Stromal cell of bone marrow (primary cell): ENCODE measurements around the gene INSYN2A.

Experiments used
- DNase-seq: peaks from one replicate; pipeline ENCODE4 v3.0.0-alpha.2; 2012; ENCODE audit warnings: low read depth

Gene INSYN2A

DNA sequence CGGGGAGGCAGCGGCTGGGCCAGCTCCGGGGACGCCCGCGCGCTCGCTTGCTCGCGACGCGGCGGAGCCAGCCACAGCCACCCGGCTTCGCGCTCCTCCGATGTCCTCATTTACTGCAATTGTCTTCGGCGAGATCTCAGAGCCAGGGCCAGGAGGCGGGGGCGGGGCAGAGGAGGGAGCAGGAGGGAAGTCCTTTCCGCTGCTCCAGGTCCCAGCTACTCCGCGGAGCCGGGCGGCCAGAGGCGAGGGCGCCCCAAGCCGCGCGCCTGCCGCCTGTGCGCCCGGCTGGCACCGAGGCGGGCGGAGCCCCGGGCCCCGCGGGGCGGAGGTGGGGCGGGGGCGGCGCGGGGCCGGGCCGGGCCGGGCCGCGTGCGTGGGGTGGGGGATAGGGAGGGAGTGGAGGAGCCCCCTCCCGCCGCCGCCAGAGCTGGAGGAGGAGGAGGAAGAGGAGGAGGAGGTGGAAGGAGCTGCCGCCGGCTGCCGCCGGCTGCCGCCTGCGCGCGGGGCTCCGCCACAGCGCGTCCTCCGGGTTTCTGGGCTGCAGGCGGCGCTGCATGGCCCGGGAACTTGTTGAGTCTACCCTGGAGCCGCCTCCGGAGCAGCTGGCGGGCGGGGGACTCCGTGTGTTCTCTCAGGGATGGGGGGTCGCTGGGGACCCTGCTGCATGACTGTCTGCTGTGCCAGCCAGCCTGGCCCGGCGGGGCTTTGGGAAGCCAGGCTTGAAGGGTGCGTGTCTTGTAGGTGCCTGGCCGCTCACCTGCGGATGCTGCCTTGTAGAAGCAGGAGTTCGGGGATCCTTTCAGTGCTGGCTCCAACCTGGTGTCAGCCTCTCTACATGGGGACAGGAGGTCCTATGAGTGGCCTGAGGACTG lies at the start of gene INSYN2A:
Gene INSYN2A, minus strand, starts transcription at position 310 of the 872 bp plus-strand sequence. CDS start 20,196 bp downstream, outside the sequence.
- DNase-seq = no peak

GRCh38 chr10:127245456-127245855 lies 49.1 kb upstream of the INSYN2A start:
- no peak for DNase-seq

- DNase-seq = peak; percentile 5
Observed at GRCh38 chr10:127243490-127244272, 47.3 kb upstream of the INSYN2A start.

GRCh38 chr10:127242914-127243313 lies 46.5 kb upstream of the INSYN2A start:
- DNase-seq = no peak

GRCh38 chr10:127236266-127236665 lies 39.9 kb upstream of the INSYN2A start:
- no peak for DNase-seq

GRCh38 chr10:127234306-127234800 lies 38.0 kb upstream of the INSYN2A start:
- no peak for DNase-seq

- no peak for DNase-seq
Observed at GRCh38 chr10:127228195-127228787, 31.9 kb upstream of the INSYN2A start.

- no peak for DNase-seq
Observed at GRCh38 chr10:127227663-127228062, 31.3 kb upstream of the INSYN2A start.

DNA sequence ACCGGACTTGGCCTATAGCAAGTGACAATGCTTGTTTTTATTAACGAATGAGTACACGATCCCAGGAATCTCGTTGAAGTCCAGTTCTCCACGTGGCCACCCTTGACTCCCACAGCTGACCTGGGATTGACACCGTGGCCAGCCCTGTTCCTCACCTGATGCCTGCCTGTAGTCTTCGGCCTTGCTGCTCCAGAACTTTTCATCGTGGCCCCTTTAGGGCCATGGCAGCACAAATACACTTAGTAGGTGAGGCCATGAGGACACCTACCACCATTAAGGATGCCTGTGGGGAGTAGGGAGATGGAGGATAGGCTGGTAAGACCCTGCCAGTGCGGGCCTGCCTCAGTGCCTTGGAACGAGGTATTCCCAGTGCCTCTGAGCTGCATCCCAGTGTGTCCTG lies 30.6 kb upstream of the INSYN2A start:
- DNase-seq = no peak

- no peak for DNase-seq
Observed at GRCh38 chr10:127221281-127221680, 24.9 kb upstream of the INSYN2A start.

- DNase-seq = no peak
Observed at GRCh38 chr10:127218658-127219057, 22.3 kb upstream of the INSYN2A start.

- no peak for DNase-seq
Observed at GRCh38 chr10:127216786-127217185, 20.4 kb upstream of the INSYN2A start.

DNA sequence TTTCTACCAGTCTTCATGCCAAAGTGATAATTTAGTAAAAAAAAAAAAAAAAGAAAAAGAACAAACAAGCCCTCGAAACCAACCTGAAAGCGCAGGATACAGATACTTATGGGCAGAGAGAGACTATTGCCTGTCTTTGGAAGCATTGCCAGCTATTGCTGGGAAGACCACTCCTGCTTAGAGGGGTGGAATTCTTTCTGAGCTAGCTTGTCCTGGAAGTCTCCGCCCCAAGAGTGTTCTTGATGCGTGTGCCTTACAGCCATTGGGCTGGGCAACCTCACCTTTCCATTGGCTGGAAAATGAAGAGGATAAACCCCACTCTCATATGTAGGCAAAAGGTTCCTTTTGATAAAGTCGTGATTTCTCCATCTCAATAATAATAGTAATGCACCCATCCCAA lies 19.9 kb upstream of the INSYN2A start:
- no peak for DNase-seq

DNA sequence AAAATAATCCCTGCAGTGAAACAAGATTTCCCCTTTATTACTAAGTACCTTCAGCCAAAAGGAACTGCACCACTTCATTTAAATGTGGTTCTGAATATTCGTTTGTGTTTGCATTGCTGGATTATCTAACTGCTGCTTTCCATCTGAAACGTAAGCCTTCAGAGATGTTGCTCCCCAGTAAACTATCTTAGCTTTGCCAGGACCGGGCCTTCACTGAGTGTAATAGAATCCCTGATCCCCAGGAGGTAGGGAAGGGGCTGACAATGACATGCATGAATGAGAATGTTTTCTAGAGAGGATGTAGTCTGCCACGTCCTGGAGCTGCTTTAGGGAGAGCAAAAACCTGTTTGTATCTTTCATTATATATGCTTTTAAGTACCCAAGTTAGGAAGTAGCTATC lies 19.5 kb upstream of the INSYN2A start:
- DNase-seq = no peak

DNA sequence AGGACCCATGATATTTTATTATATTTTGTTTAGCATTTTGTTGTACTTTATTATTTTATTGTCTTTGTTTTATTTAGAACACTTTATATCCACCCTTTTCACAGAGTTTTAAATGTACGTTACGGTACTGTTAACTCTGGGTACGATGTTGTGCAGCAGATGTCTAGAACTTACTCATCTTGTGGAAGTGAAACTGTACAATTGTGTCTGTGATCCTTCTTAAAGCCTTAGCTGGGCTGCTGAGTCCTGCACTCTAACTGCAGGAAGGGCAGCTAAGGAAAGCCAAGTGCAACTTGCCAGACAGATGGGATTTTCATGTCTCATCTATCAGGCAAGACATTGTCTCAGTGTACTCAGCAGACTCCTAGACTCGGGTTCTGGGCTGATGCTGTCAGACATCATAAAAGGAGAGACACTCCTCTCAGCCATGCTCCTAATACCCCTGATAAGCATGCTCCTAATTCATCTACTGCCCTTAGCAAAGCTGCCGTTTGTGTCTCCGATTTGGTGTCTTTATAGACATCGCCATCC lies 14.6 kb upstream of the INSYN2A start:
- DNase-seq = no peak

DNA sequence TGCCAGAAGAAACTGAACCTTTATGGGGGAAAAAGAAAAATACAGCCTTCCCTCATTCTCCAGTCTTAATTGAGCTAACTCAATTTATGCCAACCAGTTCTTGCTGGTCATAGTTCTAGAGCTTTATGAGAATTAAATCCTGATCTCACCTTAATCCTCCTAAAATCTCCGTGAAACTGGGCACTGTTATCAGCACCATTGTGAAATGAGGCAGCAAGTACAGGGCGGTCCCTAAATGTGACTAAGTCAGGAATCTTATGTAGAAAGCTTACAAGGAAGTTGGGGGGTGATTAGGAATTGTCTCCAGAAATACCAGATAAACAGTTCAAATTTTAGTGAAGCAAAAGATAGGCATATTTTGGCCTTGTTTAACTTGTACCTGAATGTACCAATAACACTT lies 10.7 kb upstream of the INSYN2A start:
- no peak for DNase-seq

GRCh38 chr10:127203067-127203466 lies 6.7 kb upstream of the INSYN2A start:
- DNase-seq = no peak

- DNase-seq = no peak
Observed at GRCh38 chr10:127200646-127201045, 4.3 kb upstream of the INSYN2A start.

GRCh38 chr10:127198721-127199120 lies 2.3 kb upstream of the INSYN2A start:
- DNase-seq = no peak

- DNase-seq = no peak
Observed at GRCh38 chr10:127198307-127198706, 1.9 kb upstream of the INSYN2A start.

DNA sequence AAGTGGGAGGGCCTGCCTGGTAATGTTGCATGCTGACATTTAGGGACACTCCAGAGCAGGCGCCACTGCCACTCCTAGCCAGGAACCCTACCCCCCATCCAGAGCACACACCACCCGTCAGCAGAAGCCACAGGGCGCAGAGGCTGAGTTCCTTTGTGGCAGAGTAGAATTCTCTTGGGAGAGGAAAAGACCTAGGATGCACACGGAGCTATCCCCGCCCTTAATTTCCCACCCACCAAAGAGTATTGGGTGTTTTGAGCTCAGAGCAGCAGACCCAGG lies 702 bp upstream of the INSYN2A start:
- DNase-seq = no peak

- DNase-seq = no peak
Observed at GRCh38 chr10:127195571-127196281, 665 bp downstream of the INSYN2A start.
